GM12878 (cell line): Measurements from ENCODE around the gene FAM24B. TPM values are rescaled to one million over a fixed set of nuclear protein-coding genes. Genes with fewer than 3 reads are reported as not detected.

Source experiments
- ATAC-seq: fragments of 200-7000 bp; cut with Tn5 transposase; 3 replicates; pipeline ENCODE4 v1.9.1; 2020; ENCODE audit warnings: mild to moderate bottlenecking, moderate library complexity
- BruUV-seq: library from RNA; stranded (reverse); fragments of 400-500 nt; replicated peaks from 2 replicates; lab custom pipeline; 2021; lab: Mats Ljungman, UMichigan
- CTCF ChIA-PET: fragments of 300-600 bp; sonication (Branson Sonifier 250); formaldehyde crosslinking; extraction: SDS; loops from one replicate; lab custom pipeline; 2021; ENCODE audit warnings: inconsistent platforms; lab: Yijun Ruan, JAX
- POLR2A ChIA-PET: fragments of 350-600 bp; formaldehyde crosslinking; extraction: SDS; loops from one replicate; lab custom pipeline; 2021; ENCODE audit warnings: inconsistent platforms; lab: Charles Lee
- RAD21 ChIA-PET: fragments of 300-600 bp; sonication (Branson Sonifier 250); formaldehyde crosslinking; loops from one replicate; lab custom pipeline; 2023; ENCODE audit warnings: antibody characterized with exemption; ENCODE audit not compliant: unreplicated experiment; lab: Charles Lee
- SMC1A ChIA-PET: fragments of 300-600 bp; sonication (Branson Sonifier 250); formaldehyde crosslinking; loops from one replicate; lab custom pipeline; 2023; ENCODE audit not compliant: unreplicated experiment, uncharacterized antibody; lab: Charles Lee
- DNase-seq: peaks from one replicate; pipeline ENCODE4 v3.0.0-alpha.2; 2011; ENCODE audit warnings: low read depth, low spot score
- FAIRE-seq: peaks from 3 replicates; lab custom pipeline; 2011; peaks lifted over from hg19 to GRCh38; lab: Jason Lieb, UNC
- H2AFZ ChIP-seq: 2 replicates; pipeline ENCODE4 v1.6.0; 2011; ENCODE audit warnings: low read depth, low read length, control low read depth; ENCODE audit not compliant: control insufficient read depth
- H3K27ac ChIP-seq: 2 replicates; pipeline ENCODE4 v1.5.1; 2011; ENCODE audit warnings: control low read depth; ENCODE audit not compliant: control insufficient read depth, insufficient read depth
- H3K27me3 ChIP-seq, 2 experiments: replicated peaks in 1 of 2; 2 replicates each; pipeline versions ENCODE4 v1.6.0 to v1.6.1; 2011; ENCODE audit warnings: low read length in 1 of 2; ENCODE audit not compliant: control insufficient read depth in 2 of 2, insufficient read depth in 2 of 2
- H3K36me3 ChIP-seq, 2 experiments: 2 replicates each; pipeline ENCODE4 v1.5.1; 2011; ENCODE audit warnings: low read length in 1 of 2; ENCODE audit not compliant: control insufficient read depth in 2 of 2, insufficient read depth in 2 of 2
- H3K4me1 ChIP-seq: 2 replicates; pipeline ENCODE4 v1.6.1; 2011; ENCODE audit warnings: mild to moderate bottlenecking, low read length, moderate library complexity, mixed read lengths; ENCODE audit not compliant: control insufficient read depth, insufficient read depth
- H3K4me2 ChIP-seq: 2 replicates; pipeline ENCODE4 v1.6.0; 2011; ENCODE audit warnings: control low read depth; ENCODE audit not compliant: control insufficient read depth, insufficient read depth
- H3K4me3 ChIP-seq: fragments of 200-600 bp; sonication (generic); 2 replicates; pipeline ENCODE4 v1.5.1; 2016
- H3K79me2 ChIP-seq: 2 replicates; pipeline ENCODE4 v1.6.0; 2011; ENCODE audit warnings: low read length; ENCODE audit not compliant: control insufficient read depth, insufficient read depth
- H3K9ac ChIP-seq: 2 replicates; pipeline ENCODE4 v1.8.0; 2011; ENCODE audit warnings: low read length, control low read depth, mixed read lengths; ENCODE audit not compliant: control insufficient read depth, insufficient read depth
- H3K9me3 ChIP-seq: replicated peaks from 3 replicates; pipeline ENCODE4 v1.5.1; 2011; ENCODE audit warnings: mild to moderate bottlenecking, low read length; ENCODE audit not compliant: control insufficient read depth, insufficient read depth
- H4K20me1 ChIP-seq: 2 replicates; pipeline ENCODE4 v1.6.0; 2011; ENCODE audit not compliant: control insufficient read depth, insufficient read depth
- BACH1 ChIP-seq: fragments of 450-650 bp; IDR thresholded peaks from 2 replicates; pipeline ENCODE4 v1.6.1; 2017; ENCODE audit warnings: mild to moderate bottlenecking, borderline replicate concordance
- E2F8 ChIP-seq: fragments of 450-650 bp; IDR thresholded peaks from 2 replicates; pipeline ENCODE4 v1.6.1; 2018; ENCODE audit warnings: mild to moderate bottlenecking, low read depth, moderate library complexity; ENCODE audit not compliant: partially characterized antibody
- IRF3 ChIP-seq: fragments of 450-650 bp; IDR thresholded peaks from 2 replicates; pipeline ENCODE4 v1.6.1; 2014; ENCODE audit warnings: mild to moderate bottlenecking
- MTA2 ChIP-seq: fragments of 450-650 bp; IDR thresholded peaks from 2 replicates; pipeline ENCODE4 v1.6.1; 2016; ENCODE audit warnings: low read depth, mild to moderate bottlenecking, moderate library complexity
- NFYA ChIP-seq: IDR thresholded peaks from 2 replicates; pipeline ENCODE4 v1.6.1; 2011; ENCODE audit warnings: low read depth, mild to moderate bottlenecking, low read length, improper control_type of control experiment, borderline replicate concordance
- PML ChIP-seq: IDR thresholded peaks from 2 replicates; pipeline ENCODE4 v1.6.1; 2012; ENCODE audit warnings: low read length, inconsistent platforms
- POLR2A ChIP-seq: IDR thresholded peaks from 2 replicates; pipeline ENCODE4 v1.6.1; 2011; ENCODE audit warnings: low read depth, mild to moderate bottlenecking, low read length
- RB1 ChIP-seq: fragments of 450-650 bp; formaldehyde crosslinking; IDR thresholded peaks from 2 replicates; pipeline ENCODE4 v1.6.1; 2017; ENCODE audit warnings: mild to moderate bottlenecking, borderline replicate concordance
- SPI1 ChIP-seq: IDR thresholded peaks from 2 replicates; pipeline ENCODE4 v1.6.1; 2011; ENCODE audit warnings: low read depth, mild to moderate bottlenecking, low read length, moderate library complexity, borderline replicate concordance; ENCODE audit not compliant: insufficient read depth
- STAT1 ChIP-seq: fragments of 450-650 bp; conservative IDR thresholded peaks from 2 replicates; pipeline ENCODE4 v1.6.1; 2014; ENCODE audit warnings: antibody characterized with exemption, mild to moderate bottlenecking
- TCF12 ChIP-seq: IDR thresholded peaks from 2 replicates; pipeline ENCODE4 v1.6.1; 2011; ENCODE audit warnings: low read depth, mild to moderate bottlenecking, low read length
- ZNF592 ChIP-seq: fragments of 450-650 bp; IDR thresholded peaks from 2 replicates; pipeline ENCODE4 v1.6.1; 2017; ENCODE audit warnings: mild to moderate bottlenecking, moderate library complexity
- ZNF687 ChIP-seq: fragments of 450-650 bp; IDR thresholded peaks from 2 replicates; pipeline ENCODE4 v1.6.1; 2017; ENCODE audit warnings: mild to moderate bottlenecking, moderate library complexity
- WGBS: methylation state at CpG from one replicate; pipeline ENCODE4 v1.1.6; 2016; ENCODE audit warnings: low lambda C conversion rate; ENCODE audit not compliant: insufficient replicate concordance, insufficient coverage; ENCODE audit errors: missing lambda C conversion rate; 5-methylcytosine and 5-hydroxymethylcytosine counted together
- in situ Hi-C: fragments of 300-500 bp; cut with MboI; formaldehyde crosslinking; loops from 9 replicates; pipeline ENCODE4 v1.14.3; 2018; ENCODE audit warnings: mixed read lengths
- intact Hi-C: fragments of 100-400 bp; cut with micrococcal nuclease; formaldehyde crosslinking; loops from one replicate; pipeline ENCODE4 v1.14.2; 2022; ENCODE audit not compliant: unreplicated experiment
- polyA plus RNA-seq, 11 experiments: library from polyadenylated mRNA; depleted of rRNA in 4 of 11; unstranded in 6 of 11; stranded (reverse) in 5 of 11; fragments of >200 nt; fragmentation: Nextera tagmentation in 4 of 11; fragmentation: Illumina TruSeq in 1 of 11; extraction: Ambion mirVana in 4 of 11; extraction: Trizol in 1 of 11; gene quantifications; 1 replicate in 1 of 11; 2 replicates in 10 of 11; pipeline versions ENCODE4 v1.2.1 to v1.2.3, GENCODE V29; 2011 to 2016; ENCODE audit warnings: inconsistent platforms in 2 of 11, missing spikeins in 2 of 11, low read depth in 1 of 11
- total RNA-seq, 4 experiments: library from RNA; depleted of rRNA in 3 of 4; stranded (reverse); fragments of >200 nt in 3 of 4; fragmentation: Illumina TruSeq in 1 of 4; extraction: Trizol in 1 of 4; gene quantifications; 2 replicates each; pipeline versions ENCODE4 v1.2.1 to v1.2.3, GENCODE V29; 2013 to 2021

Gene FAM24B
- total and polyA plus RNA-seq, 10 of the 15 experiments (the other 5 are each of a cell fraction or from before 2014, with no cell fraction given): 4.8 to 15.3 (median 7.2) TPM

GRCh38 chr10:122830965-122831353 is 48.4 kb downstream of the FAM24B start:
- ChIA-PET CTCF (no interaction called here), SMC1A (no interaction called here), POLR2A (no interaction called here), RAD21 (no interaction called here)
- no peak for ATAC-seq
- Histone ChIP-seq H3K36me3 (no peaks in the 10 kb centered on the region), H3K4me2 (no peak overlapping the region), H3K4me1 (no peaks in the 10 kb centered on the region), H3K27me3 (no peaks in the 10 kb centered on the region; a peak in 1 of 4 replicates), H3K9me3 (no peaks in the 10 kb centered on the region), H3K9ac (no peak overlapping the region), H3K4me3 (no peak overlapping the region), H4K20me1 (no peaks in the 10 kb centered on the region), H2AFZ (no peak overlapping the region), H3K27ac (no peak overlapping the region), H3K79me2 (no peaks in the 10 kb centered on the region)
- WGBS: 100% methylated on average over 1 of the region's 1 CpG
- no peak for FAIRE-seq
- in situ Hi-C loops: no loop called here
- intact Hi-C loops: no loop called here
- BruUV-seq: no TSS peak
- DNase-seq: no peak
- TF ChIP-seq MTA2: no peak
- no peak for TF ChIP-seq SPI1
- TF ChIP-seq PML: no peak
- no peak for TF ChIP-seq IRF3
- no peak for TF ChIP-seq ZNF687
- no peak for TF ChIP-seq NFYA
- no peak for TF ChIP-seq POLR2A
- TF ChIP-seq ZNF592: no peak
- no peak for TF ChIP-seq TCF12
- no peak for TF ChIP-seq E2F8
- no peak for TF ChIP-seq STAT1
- TF ChIP-seq RB1: no peak
- no peak for TF ChIP-seq BACH1
